Fibroblast of mammary gland (primary cell): Measurements from ENCODE around the gene CD300E.

Experiments
- DNase-seq: peaks from one replicate; pipeline ENCODE4 v3.0.0-alpha.2; 2010; ENCODE audit warnings: low read depth
- H3K4me3 ChIP-seq: 2 replicates; pipeline ENCODE4 v1.5.1; 2011; ENCODE audit warnings: low read depth, mild to moderate bottlenecking, low read length, moderate library complexity; ENCODE audit not compliant: control insufficient read depth
- TF ChIP-seq, protein P1 (sequence below): conservative IDR thresholded peaks from 2 replicates; pipeline ENCODE4 v1.5.1; 2011; ENCODE audit warnings: low read depth, low read length, inconsistent platforms; ENCODE audit not compliant: control insufficient read depth, insufficient read depth

CD300E gene

DNA sequence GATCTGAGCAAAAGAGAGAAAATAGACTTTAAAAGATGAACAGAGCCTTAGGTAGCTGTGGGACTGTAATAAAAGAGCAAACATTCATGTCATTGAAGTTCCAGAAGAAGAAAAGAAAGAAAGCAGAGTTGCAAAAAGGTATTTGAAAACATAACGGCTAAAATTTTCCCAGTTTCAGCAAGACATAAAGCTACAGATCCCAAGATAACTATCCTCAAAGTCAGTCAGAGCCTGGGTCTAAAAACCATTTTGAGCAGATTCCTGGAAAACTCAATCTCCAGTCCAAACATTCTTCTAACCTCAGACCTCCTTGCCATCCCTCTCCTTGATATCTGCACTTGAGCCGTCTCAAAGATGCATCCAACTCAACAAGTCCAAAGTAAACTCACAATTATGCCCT, 20.9 kb upstream of the CD300E start:
- DNase-seq: no peak
- no peak overlapping the region for H3K4me3 ChIP-seq
- TF ChIP-seq, protein P1, sequence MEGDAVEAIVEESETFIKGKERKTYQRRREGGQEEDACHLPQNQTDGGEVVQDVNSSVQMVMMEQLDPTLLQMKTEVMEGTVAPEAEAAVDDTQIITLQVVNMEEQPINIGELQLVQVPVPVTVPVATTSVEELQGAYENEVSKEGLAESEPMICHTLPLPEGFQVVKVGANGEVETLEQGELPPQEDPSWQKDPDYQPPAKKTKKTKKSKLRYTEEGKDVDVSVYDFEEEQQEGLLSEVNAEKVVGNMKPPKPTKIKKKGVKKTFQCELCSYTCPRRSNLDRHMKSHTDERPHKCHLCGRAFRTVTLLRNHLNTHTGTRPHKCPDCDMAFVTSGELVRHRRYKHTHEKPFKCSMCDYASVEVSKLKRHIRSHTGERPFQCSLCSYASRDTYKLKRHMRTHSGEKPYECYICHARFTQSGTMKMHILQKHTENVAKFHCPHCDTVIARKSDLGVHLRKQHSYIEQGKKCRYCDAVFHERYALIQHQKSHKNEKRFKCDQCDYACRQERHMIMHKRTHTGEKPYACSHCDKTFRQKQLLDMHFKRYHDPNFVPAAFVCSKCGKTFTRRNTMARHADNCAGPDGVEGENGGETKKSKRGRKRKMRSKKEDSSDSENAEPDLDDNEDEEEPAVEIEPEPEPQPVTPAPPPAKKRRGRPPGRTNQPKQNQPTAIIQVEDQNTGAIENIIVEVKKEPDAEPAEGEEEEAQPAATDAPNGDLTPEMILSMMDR: no peak

DNA sequence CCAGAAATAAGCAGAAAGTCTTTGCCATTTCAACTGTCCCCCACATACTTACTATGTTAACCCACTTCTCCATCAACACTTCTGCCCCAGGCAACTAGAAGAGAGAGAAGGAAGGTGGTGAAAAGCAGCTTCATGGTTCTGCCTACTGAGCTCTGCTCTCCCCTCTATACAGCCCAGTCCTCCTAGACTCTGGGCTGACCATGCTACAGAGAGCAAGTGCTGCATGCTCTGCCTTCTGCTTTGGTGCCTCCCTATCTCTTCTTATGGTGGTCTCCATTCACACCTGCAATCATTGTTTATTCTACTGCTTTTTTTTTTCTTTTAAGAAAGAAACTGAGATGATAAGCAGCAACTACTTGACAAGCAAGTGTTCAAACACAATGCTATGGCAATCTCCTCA, 20.3 kb upstream of the CD300E start:
- DNase-seq: no peak
- H3K4me3 ChIP-seq: no peak overlapping the region
- TF ChIP-seq, protein P1: no peak

DNA sequence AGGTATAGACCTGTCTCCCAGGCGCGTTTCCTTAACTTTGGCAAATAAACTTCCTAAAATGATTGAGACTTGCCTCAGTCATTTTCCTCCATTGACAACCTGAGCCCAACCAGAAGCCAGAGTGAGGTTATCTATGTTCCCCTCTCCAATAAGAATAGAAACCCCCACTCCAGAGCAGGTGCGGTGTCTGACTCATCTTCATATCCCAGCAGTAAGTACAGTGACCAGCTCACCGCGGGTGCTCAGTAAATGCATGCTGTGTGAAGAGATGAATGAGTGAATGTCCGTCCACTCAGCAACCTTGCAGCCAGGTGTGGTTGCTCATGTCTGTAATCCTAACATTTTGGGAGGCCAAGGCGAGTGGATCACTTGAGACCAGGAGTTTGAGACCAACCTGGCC, 19.5 kb upstream of the CD300E start:
- DNase-seq: no peak
- H3K4me3 ChIP-seq: no peak overlapping the region
- TF ChIP-seq, protein P1: no peak

DNA sequence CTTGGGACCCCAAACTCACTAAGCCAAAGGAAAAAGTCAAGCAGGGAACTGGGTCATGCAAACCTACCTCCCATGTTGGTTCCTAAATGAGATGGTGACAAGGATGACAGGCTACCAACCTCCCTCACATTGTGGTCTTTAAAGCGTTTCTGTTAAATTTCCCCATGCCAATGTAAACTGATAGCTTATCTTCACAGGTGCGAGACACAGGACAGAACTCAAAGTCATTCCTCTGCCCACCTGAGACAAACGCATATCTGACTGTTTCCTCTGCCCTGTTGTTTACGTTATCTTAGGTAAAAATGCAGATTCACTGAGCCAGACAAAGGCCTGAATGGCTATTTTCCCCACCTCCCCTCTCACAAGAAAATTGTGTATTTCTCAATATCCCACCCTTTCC, 19.0 kb upstream of the CD300E start:
- TF ChIP-seq, protein P1: no peak
- no peak overlapping the region for H3K4me3 ChIP-seq
- no peak for DNase-seq

DNA sequence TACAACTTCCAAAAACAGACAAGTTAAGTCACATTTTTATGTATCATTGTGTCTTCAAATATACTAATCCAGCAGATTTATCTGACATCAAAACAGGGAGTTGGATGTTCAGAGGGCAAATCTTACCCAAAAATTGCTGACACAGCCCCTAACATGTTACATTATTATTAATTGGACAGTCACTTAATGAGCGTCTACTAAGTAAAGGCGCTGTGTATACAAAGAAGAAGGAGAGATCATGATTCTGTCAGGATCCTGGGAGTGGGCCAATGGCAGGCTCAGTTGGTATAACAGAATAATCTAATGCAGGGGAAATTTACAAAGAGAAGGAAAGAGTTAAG, 18.4 kb upstream of the CD300E start:
- TF ChIP-seq, protein P1: no peak
- no peak for DNase-seq
- no peak overlapping the region for H3K4me3 ChIP-seq

DNA sequence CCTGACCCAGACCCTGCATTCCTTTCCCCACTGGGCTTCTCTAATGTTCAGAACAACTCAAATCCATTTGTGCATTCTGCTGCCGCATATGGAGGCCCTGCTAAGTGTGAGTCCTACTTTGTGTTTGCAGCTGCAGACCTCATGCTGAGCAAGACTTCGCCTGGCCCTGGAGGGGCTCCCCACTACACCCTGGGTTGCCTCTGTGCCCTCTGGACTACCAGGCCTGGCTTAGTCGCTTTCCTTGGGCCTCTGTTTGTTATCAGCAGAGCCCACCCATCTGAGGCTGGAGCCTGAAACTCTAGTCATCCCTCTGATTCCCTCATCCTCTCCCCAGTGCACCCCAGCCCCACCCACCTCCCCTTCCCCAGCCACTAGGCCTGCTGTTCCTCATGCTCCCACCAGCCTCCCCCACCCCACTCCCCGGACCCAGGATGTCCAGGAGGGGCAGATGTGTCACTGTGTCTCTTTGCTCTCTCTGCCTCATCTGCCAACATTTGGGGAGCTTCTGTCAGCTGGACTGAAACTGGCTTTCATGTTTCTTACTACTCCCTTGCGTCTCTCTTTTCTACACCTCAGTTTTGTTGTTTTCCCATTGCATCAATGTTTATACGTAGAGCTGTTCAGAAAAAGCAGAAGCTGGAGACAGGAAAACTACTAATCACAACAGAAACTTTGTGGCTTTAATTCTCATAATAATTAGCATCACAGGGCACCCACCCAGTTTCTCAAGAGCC, 17.9 kb upstream of the CD300E start:
- no peak for DNase-seq
- TF ChIP-seq, protein P1: no peak
- H3K4me3 ChIP-seq: no peak overlapping the region

DNA sequence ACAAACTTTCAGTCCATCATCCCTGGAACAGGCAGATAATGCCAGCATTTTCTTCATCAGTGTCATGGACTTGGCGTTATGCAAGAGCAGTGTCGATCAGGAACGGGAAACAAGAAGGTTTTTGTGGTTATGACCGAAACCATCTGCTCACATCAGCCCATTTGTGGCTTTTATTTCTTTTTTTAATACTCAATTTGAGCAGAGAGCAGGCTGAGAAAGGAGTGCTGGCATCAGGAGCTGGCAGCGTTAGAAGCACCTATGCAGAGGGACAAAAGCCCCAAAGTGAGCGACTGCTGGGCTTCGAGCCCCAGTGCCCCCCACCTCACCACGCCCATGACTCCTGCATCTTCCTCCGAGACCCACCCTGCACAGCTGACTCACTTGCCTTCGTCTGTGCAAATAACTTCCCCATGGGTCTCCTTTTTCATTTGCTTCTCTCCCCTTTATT, 16.2 kb upstream of the CD300E start:
- TF ChIP-seq, protein P1: no peak
- no peak overlapping the region for H3K4me3 ChIP-seq
- no peak for DNase-seq
